Epithelial cell of proximal tubule (primary cell): ENCODE measurements around the gene PPCS. TPM values are rescaled to one million over a fixed set of nuclear protein-coding genes. Genes with fewer than 3 reads are reported as not detected.

Experiments used
- DNase-seq: peaks from one replicate; pipeline ENCODE4 v3.0.0-alpha.2; 2011; ENCODE audit warnings: low read depth
- H3K4me3 ChIP-seq: 2 replicates; pipeline ENCODE4 v1.5.1; 2011; ENCODE audit warnings: low read depth, mild to moderate bottlenecking, low read length
- CTCF ChIP-seq: conservative IDR thresholded peaks from 2 replicates; pipeline ENCODE4 v1.5.1; 2012; ENCODE audit warnings: low read depth, mild to moderate bottlenecking, low read length
- total RNA-seq: library from RNA; depleted of rRNA; stranded (reverse); fragments of >200 nt; gene quantifications from 2 replicates; pipeline ENCODE4 v1.2.3, GENCODE V29; 2015

The PPCS gene
- total RNA-seq, 1 donor from 2014 or later: 80.5 TPM

DNA sequence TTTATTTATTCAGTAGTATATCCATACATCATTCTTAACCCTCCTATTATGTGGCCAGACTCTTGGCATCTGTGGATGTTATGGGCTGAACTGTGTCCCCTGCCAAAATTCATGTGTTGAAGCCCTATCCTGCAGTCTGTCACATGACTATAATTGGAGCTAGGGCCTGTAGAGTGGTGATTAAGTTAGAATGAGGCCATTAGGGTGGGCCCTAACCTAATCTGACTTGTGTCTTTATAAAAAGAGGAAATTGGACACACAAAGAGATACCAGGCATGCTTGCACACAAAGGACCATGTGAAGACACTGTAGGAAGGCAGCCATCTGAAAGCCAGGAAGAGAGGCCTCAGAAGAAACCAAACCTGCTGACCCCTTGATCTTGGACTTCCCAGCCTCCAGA, 7.1 kb upstream of the PPCS start:
- no peak for TF ChIP-seq CTCF
- H3K4me3 ChIP-seq: no peak overlapping the region
- no peak for DNase-seq

- no peak for TF ChIP-seq CTCF
- H3K4me3 ChIP-seq: no peak overlapping the region
- no peak for DNase-seq
Observed at GRCh38 chr1:42450061-42450460, 6.3 kb upstream of the PPCS start.

GRCh38 chr1:42453386-42453785, 3.0 kb upstream of the PPCS start:
- DNase-seq: no peak
- no peak overlapping the region for H3K4me3 ChIP-seq
- TF ChIP-seq CTCF: no peak

- TF ChIP-seq CTCF: no peak
- H3K4me3 ChIP-seq: no peak overlapping the region
- DNase-seq: peak; percentile 88
Observed at GRCh38 chr1:42454403-42454802, 1.9 kb upstream of the PPCS start.

- TF ChIP-seq CTCF: no peak
- no peak for DNase-seq
Observed at GRCh38 chr1:42456754-42457089, 379 bp downstream of the PPCS start.

DNA sequence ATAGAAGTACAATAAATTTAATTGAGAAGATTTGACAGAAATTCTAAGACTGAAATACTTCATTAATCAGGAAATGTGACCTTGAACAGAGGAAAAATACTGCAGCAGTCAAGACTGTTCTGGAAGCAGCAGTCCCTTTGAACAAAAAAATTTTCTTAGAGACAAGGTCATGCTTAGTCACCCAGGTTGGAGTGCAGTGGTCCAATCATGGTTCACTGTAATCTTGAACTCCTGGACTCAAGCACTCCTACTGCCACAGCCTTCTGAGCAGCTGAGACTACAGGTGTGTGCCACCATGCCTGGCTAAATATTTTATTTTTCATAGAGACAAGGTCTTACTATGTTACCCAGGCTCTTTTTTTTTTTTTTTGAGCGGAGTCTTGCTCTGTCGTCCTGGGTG, 4.9 kb downstream of the PPCS start:
- DNase-seq: no peak
- no peak for TF ChIP-seq CTCF
- H3K4me3 ChIP-seq: no peak overlapping the region

More at GRCh38 chr1:42456754-42457089, 379 bp downstream of the PPCS start:
- peak overlapping the region; percentile 81 for H3K4me3 ChIP-seq

DNA sequence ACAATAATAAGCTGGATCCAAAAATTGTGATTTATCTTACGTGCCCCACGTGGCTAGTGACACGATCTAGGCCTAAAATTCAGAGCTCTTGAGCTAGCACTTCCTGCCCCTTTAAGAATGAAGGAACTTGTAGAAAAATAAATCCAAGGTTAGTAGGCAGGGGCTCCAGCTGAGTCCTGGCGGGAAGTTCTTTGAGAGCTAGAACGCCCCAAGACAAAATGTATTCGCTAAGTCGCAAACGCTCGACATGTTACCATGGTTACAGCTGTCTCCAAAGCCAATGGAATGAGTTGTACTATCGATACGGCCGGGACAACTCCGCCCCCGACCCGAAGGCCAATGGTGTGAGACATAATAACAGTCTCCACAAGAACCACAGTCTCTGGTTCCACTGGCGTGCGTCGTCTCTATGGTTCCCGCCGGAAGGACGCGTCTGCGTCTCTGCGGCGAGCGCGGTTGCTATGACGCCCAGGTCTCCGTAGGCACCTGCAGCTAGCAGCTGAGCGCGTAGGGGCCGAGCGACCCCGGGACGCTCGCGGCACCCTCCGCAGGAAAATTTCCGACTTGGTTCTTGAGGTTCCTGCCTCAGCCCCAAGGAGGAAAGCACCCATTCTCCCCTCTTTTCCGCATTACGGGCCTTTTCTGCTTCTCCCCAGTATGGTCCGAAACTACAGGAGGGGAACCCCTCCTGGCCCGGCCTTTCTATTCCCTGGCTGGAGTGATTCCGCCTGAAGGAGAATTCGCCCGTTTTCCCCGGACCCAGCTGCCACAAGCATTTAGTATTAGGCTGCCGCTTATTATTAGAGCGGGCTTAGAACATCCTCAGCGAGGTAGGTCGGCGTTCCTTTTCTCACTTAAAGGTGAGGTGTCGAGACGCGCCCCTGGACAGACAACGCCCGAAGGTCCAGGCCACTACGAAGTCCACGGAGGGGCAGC, 6.8 kb downstream of the PPCS start, which contains the start of gene CCDC30:
Gene CCDC30, plus strand, starts transcription at position 459 of the 936 bp plus-strand sequence. CDS start 17,266 bp downstream, outside the sequence.
- no peak for TF ChIP-seq CTCF
- peak; percentile 88 for DNase-seq
- H3K4me3 ChIP-seq: peak within 1 kb of the TSS; percentile 70
